SK-N-SH treated with all-trans-retinoic acid at 6 μM for 48 hours (cell line): Measurements from ENCODE around the gene LANCL3.
"Not testable (repeated sequence)": the region's sequence is repeated elsewhere in the genome, so short reads cannot be mapped to it uniquely, and the experiment has no call there.

ENCODE experiments used
- ARNTL ChIP-seq: fragments of 450-650 bp; formaldehyde crosslinking; IDR thresholded peaks from 2 replicates; pipeline ENCODE4 v1.5.0; 2020; ENCODE audit warnings: low read depth, mild to moderate bottlenecking, moderate library complexity, borderline replicate concordance
- BACH2 ChIP-seq: fragments of 250-450 bp; sonication (Bioruptor Pico); IDR thresholded peaks from 2 replicates; pipeline ENCODE4 v1.9.0; 2021; ENCODE audit warnings: mild to moderate bottlenecking, borderline replicate concordance
- CSDC2 ChIP-seq: fragments of 250-450 bp; sonication (Bioruptor Pico); IDR thresholded peaks from 2 replicates; pipeline ENCODE4 v1.5.0; 2020; ENCODE audit warnings: mild to moderate bottlenecking, moderate library complexity
- ISL1 ChIP-seq: fragments of 250-450 bp; sonication (Bioruptor Pico); IDR thresholded peaks from 2 replicates; pipeline ENCODE4 v2.1.2; 2022; ENCODE audit warnings: mild to moderate bottlenecking, moderate library complexity
- OSR1 ChIP-seq: fragments of 250-450 bp; sonication (Bioruptor Pico); IDR thresholded peaks from 2 replicates; pipeline ENCODE4 v1.8.0; 2022; ENCODE audit warnings: moderate library complexity, mild to moderate bottlenecking, inconsistent platforms
- PPARA ChIP-seq: fragments of 250-450 bp; sonication (Bioruptor Pico); IDR thresholded peaks from 2 replicates; pipeline ENCODE4 v1.5.0; 2020; ENCODE audit warnings: mild to moderate bottlenecking, borderline replicate concordance
- RARB ChIP-seq: fragments of 250-450 bp; sonication (Bioruptor Pico); IDR thresholded peaks from 2 replicates; pipeline ENCODE4 v1.8.0; 2021; ENCODE audit warnings: mild to moderate bottlenecking, moderate library complexity
- TCF4 ChIP-seq: fragments of 250-450 bp; sonication (Bioruptor Pico); IDR thresholded peaks from 2 replicates; pipeline ENCODE4 v1.8.0; 2021; ENCODE audit warnings: mild to moderate bottlenecking, moderate library complexity, borderline replicate concordance
- ZFP3 ChIP-seq: fragments of 250-450 bp; sonication (Bioruptor Pico); IDR thresholded peaks from 2 replicates; pipeline ENCODE4 v1.5.0; 2020; ENCODE audit warnings: mild to moderate bottlenecking, moderate library complexity
- ZNF70 ChIP-seq: fragments of 450-650 bp; formaldehyde crosslinking; IDR thresholded peaks from 2 replicates; pipeline ENCODE4 v1.5.0; 2020; ENCODE audit warnings: mild to moderate bottlenecking, moderate library complexity
- ZNF8 ChIP-seq: fragments of 450-650 bp; formaldehyde crosslinking; IDR thresholded peaks from 2 replicates; pipeline ENCODE4 v1.5.0; 2020; ENCODE audit warnings: mild to moderate bottlenecking, moderate library complexity
- TF ChIP-seq, protein P1 (sequence below): fragments of 250-450 bp; sonication (Bioruptor Pico); IDR thresholded peaks from 2 replicates; pipeline ENCODE4 v1.5.1; 2020; ENCODE audit warnings: low read depth, mild to moderate bottlenecking, moderate library complexity
- TF ChIP-seq, protein P2 (sequence below): fragments of 250-450 bp; sonication (Bioruptor Pico); IDR thresholded peaks from 2 replicates; pipeline ENCODE4 v1.8.0; 2020; ENCODE audit warnings: mild to moderate bottlenecking, moderate library complexity, borderline replicate concordance

DNA sequence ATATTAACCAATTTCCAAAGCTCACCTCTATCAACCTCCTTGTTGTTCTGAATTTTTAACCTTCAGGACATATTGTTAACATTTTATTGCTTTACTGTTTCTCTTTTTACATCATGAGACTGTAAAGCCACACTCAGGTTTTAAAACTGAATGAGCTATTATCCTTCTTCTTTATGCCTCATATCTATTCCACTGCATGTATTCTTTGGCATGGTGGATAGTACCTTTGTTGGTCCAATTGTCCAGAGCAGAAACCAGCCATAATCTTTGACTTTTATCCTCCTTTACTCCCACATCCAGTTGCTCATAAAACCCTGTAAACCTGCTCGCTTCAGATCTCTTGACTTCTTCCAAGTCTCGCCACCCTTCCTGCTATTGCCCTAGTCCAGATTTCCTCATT lies 6.2 kb upstream of the LANCL3 start:
- not testable (repeated sequence) for TF ChIP-seq OSR1 (CRISPR knock-in tag); RARB (CRISPR knock-in tag); ISL1 (CRISPR knock-in tag); ARNTL (CRISPR knock-in tag); ZFP3 (CRISPR knock-in tag); BACH2 (CRISPR knock-in tag); CSDC2 (CRISPR knock-in tag); ZNF8; ZNF70 (CRISPR knock-in tag); PPARA; TCF4 (CRISPR knock-in tag)
- TF ChIP-seq, protein P1, sequence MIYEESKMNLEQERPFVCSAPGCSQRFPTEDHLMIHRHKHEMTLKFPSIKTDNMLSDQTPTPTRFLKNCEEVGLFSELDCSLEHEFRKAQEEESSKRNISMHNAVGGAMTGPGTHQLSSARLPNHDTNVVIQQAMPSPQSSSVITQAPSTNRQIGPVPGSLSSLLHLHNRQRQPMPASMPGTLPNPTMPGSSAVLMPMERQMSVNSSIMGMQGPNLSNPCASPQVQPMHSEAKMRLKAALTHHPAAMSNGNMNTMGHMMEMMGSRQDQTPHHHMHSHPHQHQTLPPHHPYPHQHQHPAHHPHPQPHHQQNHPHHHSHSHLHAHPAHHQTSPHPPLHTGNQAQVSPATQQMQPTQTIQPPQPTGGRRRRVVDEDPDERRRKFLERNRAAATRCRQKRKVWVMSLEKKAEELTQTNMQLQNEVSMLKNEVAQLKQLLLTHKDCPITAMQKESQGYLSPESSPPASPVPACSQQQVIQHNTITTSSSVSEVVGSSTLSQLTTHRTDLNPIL (CRISPR knock-in tag), result not testable (repeated sequence)
- TF ChIP-seq, protein P2, sequence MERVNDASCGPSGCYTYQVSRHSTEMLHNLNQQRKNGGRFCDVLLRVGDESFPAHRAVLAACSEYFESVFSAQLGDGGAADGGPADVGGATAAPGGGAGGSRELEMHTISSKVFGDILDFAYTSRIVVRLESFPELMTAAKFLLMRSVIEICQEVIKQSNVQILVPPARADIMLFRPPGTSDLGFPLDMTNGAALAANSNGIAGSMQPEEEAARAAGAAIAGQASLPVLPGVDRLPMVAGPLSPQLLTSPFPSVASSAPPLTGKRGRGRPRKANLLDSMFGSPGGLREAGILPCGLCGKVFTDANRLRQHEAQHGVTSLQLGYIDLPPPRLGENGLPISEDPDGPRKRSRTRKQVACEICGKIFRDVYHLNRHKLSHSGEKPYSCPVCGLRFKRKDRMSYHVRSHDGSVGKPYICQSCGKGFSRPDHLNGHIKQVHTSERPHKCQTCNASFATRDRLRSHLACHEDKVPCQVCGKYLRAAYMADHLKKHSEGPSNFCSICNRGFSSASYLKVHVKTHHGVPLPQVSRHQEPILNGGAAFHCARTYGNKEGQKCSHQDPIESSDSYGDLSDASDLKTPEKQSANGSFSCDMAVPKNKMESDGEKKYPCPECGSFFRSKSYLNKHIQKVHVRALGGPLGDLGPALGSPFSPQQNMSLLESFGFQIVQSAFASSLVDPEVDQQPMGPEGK (CRISPR knock-in tag), result not testable (repeated sequence)
